H1 (cell line): ENCODE measurements around the gene KRT75. TPM values are rescaled to one million over a fixed set of nuclear protein-coding genes. Genes with fewer than 3 reads are reported as not detected.

Experiments used
- GTF2F1 ChIP-seq: IDR thresholded peaks from 2 replicates; pipeline ENCODE4 v1.6.1; 2012; ENCODE audit warnings: low read depth, low read length, improper control_type of control experiment, borderline replicate concordance
- KDM1A ChIP-seq: fragments of 200-600, 300-600 bp; sonication (generic); IDR thresholded peaks from 2 replicates; pipeline ENCODE4 v1.7.1; 2016; ENCODE audit warnings: mild to moderate bottlenecking, low read length, borderline replicate concordance
- RAD21 ChIP-seq, 2 experiments: IDR thresholded peaks in 1 of 2; conservative IDR thresholded peaks in 1 of 2; 2 replicates each; pipeline ENCODE4 v1.6.1; 2011; ENCODE audit warnings: low read depth in 2 of 2, low read length in 2 of 2, improper control_type of control experiment in 1 of 2, inconsistent platforms in 1 of 2, mild to moderate bottlenecking in 1 of 2, moderate library complexity in 1 of 2
- SIX5 ChIP-seq: IDR thresholded peaks from 2 replicates; pipeline ENCODE4 v1.6.1; 2011; ENCODE audit warnings: mild to moderate bottlenecking, low read depth, low read length
- ZNF274 ChIP-seq: IDR thresholded peaks from 2 replicates; pipeline ENCODE4 v1.7.0; 2012; ENCODE audit warnings: low read length, borderline replicate concordance; ENCODE audit errors: extremely low read depth
- polyA plus RNA-seq, 7 experiments: library from polyadenylated mRNA; depleted of rRNA in 3 of 7; stranded (reverse) in 5 of 7; unstranded in 2 of 7; fragments of >200 nt in 5 of 7; fragments of 200-250 nt in 2 of 7; gene quantifications; 1 replicate in 5 of 7; 2 replicates in 1 of 7; 4 replicates in 1 of 7; pipeline versions ENCODE4 v1.2.1 to v1.2.3, GENCODE V29; 2011 to 2013; ENCODE audit warnings: missing spikeins in 2 of 7, mixed read lengths in 2 of 7
- total RNA-seq: library from RNA; stranded (reverse); fragmentation: NEBNext Ultra II Directional; extraction: Animal tissue kit (Norgen Biotek cat#: 25700); gene quantifications from 2 replicates; pipeline ENCODE4 v1.2.1, GENCODE V29; 2021

The KRT75 gene
- total and polyA plus RNA-seq, 2 of the 8 experiments (the other 6 are each of a cell fraction or from before 2014, with no cell fraction given), result not detected

GRCh38 chr12:52415870-52416750 is 18.1 kb downstream of the KRT75 start (continued):
- TF ChIP-seq GTF2F1 (no peak), ZNF274 (no peak), SIX5 (no peak), RAD21 (IDR thresholded peaks at IDR 0.05 in 1 of 2, conservative IDR thresholded peaks at IDR 0.05 in 1 of 2; ENCODE audit: low read depth in 2 of 2, low read length in 2 of 2) (no peak), KDM1A (no peak)
